Stimulated activated CD8-positive, alpha-beta memory T cell treated with anti-CD3 and anti-CD28 coated beads, Interleukin-2, amount 100 ng/mL, for 1 hour (primary cell): ENCODE results near the gene DPH6.
"Not testable (repeated sequence)": the region's sequence is repeated elsewhere in the genome, so short reads cannot be mapped to it uniquely, and the experiment has no call there.

Source experiments
- DNase-seq, 2 donors: peaks; one replicate each; pipeline ENCODE4 v3.0.0-alpha.2; 2020; ENCODE audit warnings: low read depth in 2 of 2

Gene DPH6

GRCh38 chr15:35330048-35330695 lies 215.8 kb downstream of the DPH6 start:
- no peak for DNase-seq

GRCh38 chr15:35329521-35329961 lies 216.4 kb downstream of the DPH6 start:
- DNase-seq: no peak

- not testable (repeated sequence) for DNase-seq
Observed at GRCh38 chr15:35328836-35329235, 217.1 kb downstream of the DPH6 start.

GRCh38 chr15:35327789-35328188 lies 218.2 kb downstream of the DPH6 start:
- no peak for DNase-seq

- DNase-seq: no peak
Observed at GRCh38 chr15:35325374-35325941, 220.5 kb downstream of the DPH6 start.

- no peak for DNase-seq
Observed at GRCh38 chr15:35323141-35323540, 222.8 kb downstream of the DPH6 start.

- DNase-seq: no peak
Observed at GRCh38 chr15:35321926-35322325, 224.0 kb downstream of the DPH6 start.

- DNase-seq: no peak
Observed at GRCh38 chr15:35320911-35321310, 225.1 kb downstream of the DPH6 start.
